Measurements from ENCODE around the gene TIRAP.
A peak's percentile ranks its signal among the peaks of the same experiment; 100 is the strongest.
"Not testable (repeated sequence)": the region's sequence is repeated elsewhere in the genome, so short reads cannot be mapped to it uniquely, and the experiment has no call there.

The TIRAP gene

GRCh38 chr11:126282736-126283591, at the start of gene TIRAP:
Gene TIRAP, plus strand, starts transcription at chr11:126283093. Its CDS starts 7,802 bp downstream, at chr11:126290895.
- DNase-seq, result peak; percentile 12

- DNase-seq, result no peak
Measured at GRCh38 chr11:126233391-126233790, 49.5 kb upstream of the TIRAP start.

GRCh38 chr11:126246636-126247035, 36.3 kb upstream of the TIRAP start:
- no peak for DNase-seq

- no peak for DNase-seq
Measured at GRCh38 chr11:126253265-126253664, 29.6 kb upstream of the TIRAP start.

- DNase-seq, result no peak
Measured at GRCh38 chr11:126254819-126255218, 28.1 kb upstream of the TIRAP start.

- not testable (repeated sequence) for DNase-seq
Measured at GRCh38 chr11:126255507-126255906, 27.4 kb upstream of the TIRAP start.

GRCh38 chr11:126256216-126256615, 26.7 kb upstream of the TIRAP start:
- no peak for DNase-seq

- DNase-seq, result no peak
Measured at GRCh38 chr11:126257144-126257543, 25.7 kb upstream of the TIRAP start.

- no peak for DNase-seq
Measured at GRCh38 chr11:126257764-126258163, 25.1 kb upstream of the TIRAP start.

- DNase-seq, result no peak
Measured at GRCh38 chr11:126262216-126262615, 20.7 kb upstream of the TIRAP start.

- no peak for DNase-seq
Measured at GRCh38 chr11:126263489-126263888, 19.4 kb upstream of the TIRAP start.

GRCh38 chr11:126265811-126266210, 17.1 kb upstream of the TIRAP start:
- no peak for DNase-seq

GRCh38 chr11:126267650-126268049, 15.2 kb upstream of the TIRAP start:
- DNase-seq, result no peak

- no peak for DNase-seq
Measured at GRCh38 chr11:126268361-126268707, 14.6 kb upstream of the TIRAP start.

GRCh38 chr11:126268708-126269579, 13.9 kb upstream of the TIRAP start, which contains the start of the genes FOXRED1 and SRPRA:
Gene FOXRED1, plus strand, starts transcription at chr11:126269154. Its CDS starts 53 bp downstream, at chr11:126269207.
Gene SRPRA, minus strand, starts transcription at chr11:126268895. Its CDS starts 91 bp downstream, at chr11:126268804.
- peak; percentile 93 for DNase-seq

- DNase-seq, result no peak
Measured at GRCh38 chr11:126277322-126277721, 5.6 kb upstream of the TIRAP start.

GRCh38 chr11:126277780-126278179, 5.1 kb upstream of the TIRAP start:
- no peak for DNase-seq

- DNase-seq, result no peak
Measured at GRCh38 chr11:126279191-126279590, 3.7 kb upstream of the TIRAP start.

GRCh38 chr11:126280595-126280994, 2.3 kb upstream of the TIRAP start:
- DNase-seq, result no peak

GRCh38 chr11:126281245-126281644, 1.6 kb upstream of the TIRAP start:
- DNase-seq, result no peak

- no peak for DNase-seq
Measured at GRCh38 chr11:126281666-126282175, 1.2 kb upstream of the TIRAP start.

GRCh38 chr11:126282361-126282735, 545 bp upstream of the TIRAP start:
- DNase-seq, result peak; percentile 10

- peak; percentile 26 for DNase-seq
Measured at GRCh38 chr11:126284829-126285228, 1.9 kb downstream of the TIRAP start.

- DNase-seq, result no peak
Measured at GRCh38 chr11:126288237-126288636, 5.3 kb downstream of the TIRAP start.
